ENCODE data around the gene ANKRD33B. TPM values are rescaled to one million over a fixed set of nuclear protein-coding genes. Genes with fewer than 3 reads are reported as not detected.

Gene ANKRD33B
- total RNA-seq, 1 donor from 2014 or later: 6.1 TPM

DNA sequence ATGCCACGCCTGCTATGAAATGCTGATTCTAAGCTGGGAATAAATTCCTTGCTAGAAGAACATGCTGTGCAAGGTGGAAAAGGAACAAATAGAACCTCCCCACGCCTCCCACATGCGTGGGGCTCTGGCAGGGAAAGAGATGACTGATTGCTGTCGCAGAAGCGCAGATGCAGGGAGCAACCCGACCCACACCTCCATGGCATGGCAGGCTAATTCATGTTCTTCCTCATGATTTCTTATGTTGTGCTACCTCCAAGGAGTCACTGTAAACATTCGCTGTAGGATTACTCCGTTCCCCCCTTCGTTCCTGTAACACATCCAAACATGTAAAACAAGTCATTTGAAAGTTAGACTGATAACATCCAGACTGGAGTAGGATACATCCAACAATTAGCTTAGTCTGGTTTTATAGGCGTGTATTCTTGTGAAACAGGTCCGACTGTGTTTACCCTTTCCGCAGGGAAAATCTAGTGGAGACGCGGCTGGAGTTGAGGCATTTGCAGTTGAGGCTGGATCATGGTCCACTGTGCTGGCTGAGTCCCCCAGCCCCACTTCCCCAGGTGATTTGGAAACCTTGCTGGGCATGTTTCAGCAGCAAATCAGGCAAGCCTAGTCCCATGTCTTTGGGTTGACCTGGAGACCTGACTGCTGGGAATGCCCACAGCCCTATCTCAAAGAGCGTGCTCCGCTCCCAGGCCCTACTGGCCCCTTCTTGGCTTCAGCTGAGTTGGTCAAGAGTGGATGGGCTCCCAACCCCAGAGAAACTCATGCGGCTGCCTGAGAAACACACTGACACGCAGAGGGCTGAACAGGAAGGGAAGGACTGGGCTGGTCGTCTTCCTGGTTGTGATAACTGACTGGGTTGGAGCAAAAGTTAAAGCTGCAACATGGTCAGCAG is 24.8 kb upstream of the ANKRD33B start:
- no peaks in the 10 kb centered on the region for H3K36me3 ChIP-seq
- peaks cover 21% of the 10 kb centered on the region for H3K4me1 ChIP-seq
- no peaks in the 10 kb centered on the region for H3K9me3 ChIP-seq
- intact Hi-C loops (cut with DNase I): no loop called here
- peaks cover 9% of the 10 kb centered on the region for H3K27me3 ChIP-seq
- H3K27ac ChIP-seq: no peak overlapping the region
- ATAC-seq: peak; percentile 24
- H3K4me3 ChIP-seq: no peak overlapping the region
- TF ChIP-seq, protein P1, sequence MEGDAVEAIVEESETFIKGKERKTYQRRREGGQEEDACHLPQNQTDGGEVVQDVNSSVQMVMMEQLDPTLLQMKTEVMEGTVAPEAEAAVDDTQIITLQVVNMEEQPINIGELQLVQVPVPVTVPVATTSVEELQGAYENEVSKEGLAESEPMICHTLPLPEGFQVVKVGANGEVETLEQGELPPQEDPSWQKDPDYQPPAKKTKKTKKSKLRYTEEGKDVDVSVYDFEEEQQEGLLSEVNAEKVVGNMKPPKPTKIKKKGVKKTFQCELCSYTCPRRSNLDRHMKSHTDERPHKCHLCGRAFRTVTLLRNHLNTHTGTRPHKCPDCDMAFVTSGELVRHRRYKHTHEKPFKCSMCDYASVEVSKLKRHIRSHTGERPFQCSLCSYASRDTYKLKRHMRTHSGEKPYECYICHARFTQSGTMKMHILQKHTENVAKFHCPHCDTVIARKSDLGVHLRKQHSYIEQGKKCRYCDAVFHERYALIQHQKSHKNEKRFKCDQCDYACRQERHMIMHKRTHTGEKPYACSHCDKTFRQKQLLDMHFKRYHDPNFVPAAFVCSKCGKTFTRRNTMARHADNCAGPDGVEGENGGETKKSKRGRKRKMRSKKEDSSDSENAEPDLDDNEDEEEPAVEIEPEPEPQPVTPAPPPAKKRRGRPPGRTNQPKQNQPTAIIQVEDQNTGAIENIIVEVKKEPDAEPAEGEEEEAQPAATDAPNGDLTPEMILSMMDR (IDR thresholded peaks at IDR 0.05): no peak
- DNase-seq: peak; percentile 58

DNA sequence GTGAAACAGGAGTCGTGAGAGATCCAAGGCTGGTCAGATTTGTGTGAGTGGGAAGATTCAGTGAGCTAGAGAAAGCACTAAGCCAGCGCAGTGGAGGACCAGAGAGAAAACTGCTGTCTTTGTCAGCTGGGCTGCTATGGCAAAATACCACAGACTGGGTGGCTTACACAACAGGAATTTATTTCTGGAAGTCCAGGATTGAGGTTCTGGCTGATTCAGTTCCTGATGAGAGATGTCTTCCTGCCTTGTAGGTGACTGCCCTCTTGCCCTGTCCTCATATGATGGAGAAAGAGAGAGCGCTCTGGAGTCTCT is 24.2 kb upstream of the ANKRD33B start:
- ATAC-seq (no peak), DNase-seq (no peak)
- Histone ChIP-seq H3K4me1 (peaks cover 21% of the 10 kb centered on the region), H3K4me3 (no peak overlapping the region), H3K27ac (no peak overlapping the region), H3K36me3 (no peaks in the 10 kb centered on the region), H3K27me3 (peaks cover 9% of the 10 kb centered on the region), H3K9me3 (no peaks in the 10 kb centered on the region)
- intact Hi-C loops (cut with DNase I): no loop called here
- TF ChIP-seq, protein P1 (IDR thresholded peaks at IDR 0.05): no peak

- Histone ChIP-seq H3K4me3 (no peak overlapping the region), H3K9me3 (no peaks in the 10 kb centered on the region), H3K27ac (no peak overlapping the region), H3K36me3 (no peaks in the 10 kb centered on the region), H3K27me3 (peaks cover 9% of the 10 kb centered on the region), H3K4me1 (peaks cover 21% of the 10 kb centered on the region)
- intact Hi-C loops (cut with DNase I): no loop called here
- TF ChIP-seq, protein P1 (IDR thresholded peaks at IDR 0.05): no peak
- ATAC-seq: no peak
- peak; percentile 6 for DNase-seq
These were observed 23.8 kb upstream of the ANKRD33B start for GRCh38 chr5:10540036-10540544.

DNA sequence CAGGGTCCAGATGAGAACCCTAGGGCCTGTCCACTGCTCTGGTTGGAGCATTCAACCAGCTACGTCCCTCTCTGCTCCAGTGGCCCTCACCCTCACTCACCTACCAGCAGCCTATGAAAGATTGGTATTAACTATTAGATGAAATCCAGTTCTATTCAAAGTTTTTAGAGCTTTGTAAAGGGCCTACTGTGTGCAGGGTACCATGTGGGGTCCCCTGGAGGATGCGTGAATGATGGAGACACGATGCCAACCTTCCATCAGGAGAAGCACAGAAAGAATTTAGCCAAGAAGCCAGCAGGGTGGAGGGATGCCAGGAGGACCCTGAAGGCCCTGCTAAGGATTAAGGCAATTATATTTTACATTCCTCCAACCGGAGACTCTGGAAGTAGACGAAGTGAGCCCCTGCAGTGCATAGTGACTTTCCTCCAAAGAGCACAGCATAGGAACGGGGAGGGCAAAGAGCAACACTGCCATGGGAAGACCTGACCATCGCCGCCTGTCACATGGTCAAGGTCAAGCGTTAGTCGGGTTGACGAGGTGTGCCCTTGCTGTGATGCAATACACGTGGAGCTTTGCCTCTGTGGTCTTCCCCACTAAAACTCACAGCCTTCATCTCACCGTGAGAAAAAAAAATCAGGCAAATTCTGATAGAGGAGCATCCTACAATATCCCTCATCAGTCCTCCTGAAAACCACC is 22.8 kb upstream of the ANKRD33B start:
- Histone ChIP-seq H3K9me3 (no peaks in the 10 kb centered on the region), H3K27ac (no peak overlapping the region), H3K27me3 (peaks cover 9% of the 10 kb centered on the region), H3K36me3 (no peaks in the 10 kb centered on the region), H3K4me3 (no peak overlapping the region), H3K4me1 (peaks cover 21% of the 10 kb centered on the region)
- intact Hi-C loops (cut with DNase I): no loop called here
- DNase-seq (peak; percentile 16), ATAC-seq (no peak)
- TF ChIP-seq, protein P1 (IDR thresholded peaks at IDR 0.05): no peak

DNA sequence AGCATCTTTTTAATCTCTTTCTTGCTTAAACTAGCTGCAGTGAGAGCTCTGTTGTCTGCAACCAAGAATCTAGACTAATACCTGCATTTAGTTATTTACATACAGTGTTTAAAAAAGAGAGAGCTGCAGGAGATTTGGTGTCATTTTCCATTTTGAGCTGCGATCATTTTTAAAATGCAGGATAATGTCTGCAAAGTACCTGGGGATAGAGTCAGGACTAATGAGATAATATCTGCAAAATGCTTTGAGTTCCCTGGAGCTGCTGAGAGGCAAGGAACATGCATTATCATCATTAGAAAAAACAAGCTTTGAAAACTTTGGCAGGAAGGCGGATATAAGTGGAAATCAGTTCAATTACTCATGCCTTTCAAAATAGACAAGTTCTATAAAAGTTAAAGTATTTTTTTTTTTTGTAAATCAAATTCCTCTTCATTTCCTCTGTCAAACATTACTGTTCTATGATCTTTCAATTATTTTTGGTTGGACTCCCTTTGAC is 21.8 kb upstream of the ANKRD33B start:
- ATAC-seq (no peak), DNase-seq (no peak)
- no peak overlapping the region for H3K27ac ChIP-seq
- H3K9me3 ChIP-seq: no peaks in the 10 kb centered on the region
- no peak overlapping the region for H3K4me3 ChIP-seq
- intact Hi-C loops (cut with DNase I): no loop called here
- TF ChIP-seq, protein P1 (IDR thresholded peaks at IDR 0.05): no peak
- H3K36me3 ChIP-seq: no peaks in the 10 kb centered on the region
- H3K27me3 ChIP-seq: peaks cover 9% of the 10 kb centered on the region
- peaks cover 14% of the 10 kb centered on the region for H3K4me1 ChIP-seq
